ENCODE data around the gene GUCA1A. TPM values are rescaled to one million over a fixed set of nuclear protein-coding genes. Genes with fewer than 3 reads are reported as not detected.

Gene GUCA1A
- total RNA-seq, 2 experiments from 2014 or later = 0.20 TPM; not detected in 1

- POLR2A ChIA-PET = no interaction called here
- intact Hi-C loops (cut with micrococcal nuclease) = no loop called here
Measured at GRCh38 chr6:42125663-42126062, 47.5 kb upstream of the GUCA1A start.

GRCh38 chr6:42128460-42129359, 44.5 kb upstream of the GUCA1A start:
- ATAC-seq (no peak), DNase-seq (no peak)
- Mint-ChIP-seq H3K4me3 (no peak overlapping the region), H3K27me3 (no peaks in the 10 kb centered on the region), H3K27ac (no peak overlapping the region), H3K4me1 (ENCODE audit: low read depth) (no peaks in the 10 kb centered on the region), H3K36me3 (ENCODE audit: low read depth) (no peaks in the 10 kb centered on the region), H3K9me3 (no peaks in the 10 kb centered on the region)
- CTCF ChIA-PET = interaction anchor here (0.8 to 2.9 kb wide), 3 partner anchors 24 to 45 kb away, joined by 3 to 14 read pairs (median 3); partner anchors contain the start of gene GUCA1A
- POLR2A ChIA-PET = interaction anchor here (1.7 kb wide), 1 partner anchor 24 kb away, joined by 3 read pairs; no protein-coding TSS in a partner anchor
- TF ChIP-seq CTCF (IDR thresholded peaks at IDR 0.05) = no peak
- intact Hi-C loops (cut with micrococcal nuclease) = no loop called here

More at GRCh38 chr6:42125663-42126062, 47.5 kb upstream of the GUCA1A start:
- H3K4me1 Mint-ChIP-seq (ENCODE audit: low read depth) = no peaks in the 10 kb centered on the region
- H3K9me3 Mint-ChIP-seq = no peaks in the 10 kb centered on the region
- no peak overlapping the region for H3K4me3 Mint-ChIP-seq
- no peak overlapping the region for H3K27ac Mint-ChIP-seq
- CTCF ChIA-PET = interaction anchor here (1.0 kb wide), 1 partner anchor 21 kb away, joined by 3 read pairs; no protein-coding TSS in a partner anchor
- H3K36me3 Mint-ChIP-seq (ENCODE audit: low read depth) = no peaks in the 10 kb centered on the region
- no peaks in the 10 kb centered on the region for H3K27me3 Mint-ChIP-seq
- DNase-seq (no peak), ATAC-seq (no peak)
- no peak for TF ChIP-seq CTCF (IDR thresholded peaks at IDR 0.05)

- ATAC-seq = no peak
- no peak for TF ChIP-seq CTCF (IDR thresholded peaks at IDR 0.05)
Measured at GRCh38 chr6:42129360-42129676, 43.8 kb upstream of the GUCA1A start.

GRCh38 chr6:42131531-42131930, 41.6 kb upstream of the GUCA1A start:
- no peak for ATAC-seq
- Mint-ChIP-seq H3K4me1 (ENCODE audit: low read depth) (peaks cover 3% of the 10 kb centered on the region), H3K27me3 (no peaks in the 10 kb centered on the region), H3K9me3 (no peaks in the 10 kb centered on the region), H3K36me3 (ENCODE audit: low read depth) (no peaks in the 10 kb centered on the region), H3K4me3 (no peak overlapping the region), H3K27ac (no peak overlapping the region)
- ChIA-PET POLR2A (no interaction called here), CTCF (interaction anchor here (4.3 kb wide), 1 partner anchor 27 kb away, joined by 16 read pairs; no protein-coding TSS in a partner anchor)
- DNase-seq = no peak
- no peak for TF ChIP-seq CTCF (IDR thresholded peaks at IDR 0.05)
- intact Hi-C loops (cut with micrococcal nuclease) = no loop called here

More at GRCh38 chr6:42129360-42129676, 43.8 kb upstream of the GUCA1A start:
- intact Hi-C loops (cut with micrococcal nuclease) = no loop called here
- H3K4me1 Mint-ChIP-seq (ENCODE audit: low read depth) = no peaks in the 10 kb centered on the region
- no peak overlapping the region for H3K27ac Mint-ChIP-seq
- no peaks in the 10 kb centered on the region for H3K27me3 Mint-ChIP-seq
- no peak for DNase-seq
- no peaks in the 10 kb centered on the region for H3K36me3 Mint-ChIP-seq (ENCODE audit: low read depth)
- no peak overlapping the region for H3K4me3 Mint-ChIP-seq
- no peaks in the 10 kb centered on the region for H3K9me3 Mint-ChIP-seq
- ChIA-PET POLR2A (interaction anchor here (1.7 kb wide), 1 partner anchor 25 kb away, joined by 3 read pairs; no protein-coding TSS in a partner anchor), CTCF (interaction anchor here (0.6 to 2.9 kb wide), 2 partner anchors 14 to 25 kb away, joined by 3 to 14 read pairs; no protein-coding TSS in a partner anchor)

GRCh38 chr6:42133926-42134325, 39.2 kb upstream of the GUCA1A start:
- TF ChIP-seq CTCF (IDR thresholded peaks at IDR 0.05) = no peak
- ChIA-PET POLR2A (no interaction called here), CTCF (interaction anchor here (4.3 kb wide), 1 partner anchor 30 kb away, joined by 16 read pairs; no protein-coding TSS in a partner anchor)
- intact Hi-C loops (cut with micrococcal nuclease) = no loop called here
- Mint-ChIP-seq H3K36me3 (ENCODE audit: low read depth) (no peaks in the 10 kb centered on the region), H3K27me3 (no peaks in the 10 kb centered on the region), H3K4me1 (ENCODE audit: low read depth) (peaks cover 11% of the 10 kb centered on the region), H3K27ac (no peak overlapping the region), H3K4me3 (no peak overlapping the region), H3K9me3 (no peaks in the 10 kb centered on the region)
- DNase-seq (no peak), ATAC-seq (no peak)

Measured in activated CD8-positive, alpha-beta T cell treated with anti-CD3 and anti-CD28 coated beads for 36 hours (primary cell).